GM21786 (cell line): Measurements from ENCODE around the gene TMEM37.
"Not testable (repeated sequence)": the region's sequence is repeated elsewhere in the genome, so short reads cannot be mapped to it uniquely, and the experiment has no call there.

Experiments used
- ATAC-seq: cut with Tn5 transposase; IDR thresholded peaks from one replicate; pipeline ENCODE4 v1.9.1; 2021; ENCODE audit not compliant: unreplicated experiment

The TMEM37 gene, protein sequence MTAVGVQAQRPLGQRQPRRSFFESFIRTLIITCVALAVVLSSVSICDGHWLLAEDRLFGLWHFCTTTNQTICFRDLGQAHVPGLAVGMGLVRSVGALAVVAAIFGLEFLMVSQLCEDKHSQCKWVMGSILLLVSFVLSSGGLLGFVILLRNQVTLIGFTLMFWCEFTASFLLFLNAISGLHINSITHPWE

GRCh38 chr2:119431155-119431975 lies at the start of gene TMEM37:
TMEM37 (plus strand) TSS chr2:119431854; CDS start chr2:119431904, 50 bp downstream.
- ATAC-seq: peak; percentile 64

DNA sequence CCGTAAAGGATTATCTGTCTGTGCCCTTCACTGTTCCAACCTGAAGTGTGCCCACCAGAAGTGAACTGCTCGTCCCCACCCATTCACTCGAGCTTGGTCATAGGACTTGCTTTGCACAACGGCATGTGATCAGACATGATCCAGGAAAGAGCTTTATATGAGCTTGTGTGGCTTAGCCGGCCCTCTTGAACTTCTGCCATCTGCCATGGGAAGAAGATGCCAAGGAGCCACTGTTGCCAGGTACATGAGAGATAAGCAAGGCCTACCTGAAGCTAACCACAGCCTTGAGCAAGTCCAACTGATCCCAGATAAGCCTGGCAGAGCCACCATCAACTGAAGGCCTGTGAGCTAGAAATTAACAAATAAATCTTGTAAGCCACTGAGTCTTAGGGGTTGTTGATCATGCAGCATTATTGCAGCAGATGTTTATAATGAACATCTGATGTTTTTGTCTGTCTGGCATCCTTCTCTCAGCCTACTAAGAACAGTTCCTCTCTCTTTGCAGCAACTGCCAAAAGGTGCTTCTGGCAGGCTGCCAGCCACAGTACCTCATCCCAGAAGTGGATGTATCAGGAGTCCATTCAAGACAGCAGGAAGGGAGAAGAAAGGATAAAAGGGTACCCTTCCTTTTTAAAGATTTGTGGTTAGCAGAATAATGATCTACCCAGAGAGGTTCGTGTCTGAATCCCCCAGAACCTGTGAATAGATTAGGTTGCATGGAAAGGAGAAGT lies 48.1 kb upstream of the TMEM37 start:
- no peak for ATAC-seq

DNA sequence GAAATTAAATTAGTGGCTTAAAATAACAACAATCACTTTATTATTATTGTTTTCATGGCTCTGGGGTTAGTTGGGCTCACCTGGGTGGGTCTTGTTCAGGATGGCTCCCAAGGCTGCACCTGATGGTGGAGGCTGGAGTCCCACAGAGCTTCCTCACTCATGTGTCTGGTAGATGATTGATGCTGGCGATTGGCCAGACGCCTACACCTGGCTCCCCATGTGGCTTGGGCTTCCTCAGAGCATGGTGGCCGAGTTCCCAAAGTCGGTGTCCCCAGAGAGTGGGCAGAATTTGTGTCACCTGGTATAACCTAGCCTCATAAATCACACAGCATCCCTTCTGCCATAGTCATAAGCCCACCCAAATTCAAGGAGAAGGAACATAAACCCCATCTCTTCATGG lies 46.7 kb upstream of the TMEM37 start:
- no peak for ATAC-seq

DNA sequence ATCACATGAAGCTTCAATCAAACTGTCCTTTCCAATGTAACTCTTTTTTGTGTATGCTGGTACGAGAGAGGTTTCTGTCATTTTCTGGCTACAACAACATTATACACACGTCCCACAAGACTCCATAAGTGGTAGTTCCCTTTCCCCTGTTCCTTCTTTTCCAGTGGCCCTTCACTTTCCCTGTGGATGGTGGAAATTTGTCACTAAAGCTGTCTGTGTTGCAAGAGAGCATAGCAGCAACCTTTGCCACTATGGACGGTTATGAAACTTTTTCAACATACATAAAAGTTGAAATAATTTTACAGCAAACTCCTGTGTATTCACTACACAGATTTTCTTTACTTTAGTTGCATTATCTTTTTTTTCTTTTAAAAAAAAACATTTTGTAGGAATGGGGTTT lies 46.2 kb upstream of the TMEM37 start:
- no peak for ATAC-seq

DNA sequence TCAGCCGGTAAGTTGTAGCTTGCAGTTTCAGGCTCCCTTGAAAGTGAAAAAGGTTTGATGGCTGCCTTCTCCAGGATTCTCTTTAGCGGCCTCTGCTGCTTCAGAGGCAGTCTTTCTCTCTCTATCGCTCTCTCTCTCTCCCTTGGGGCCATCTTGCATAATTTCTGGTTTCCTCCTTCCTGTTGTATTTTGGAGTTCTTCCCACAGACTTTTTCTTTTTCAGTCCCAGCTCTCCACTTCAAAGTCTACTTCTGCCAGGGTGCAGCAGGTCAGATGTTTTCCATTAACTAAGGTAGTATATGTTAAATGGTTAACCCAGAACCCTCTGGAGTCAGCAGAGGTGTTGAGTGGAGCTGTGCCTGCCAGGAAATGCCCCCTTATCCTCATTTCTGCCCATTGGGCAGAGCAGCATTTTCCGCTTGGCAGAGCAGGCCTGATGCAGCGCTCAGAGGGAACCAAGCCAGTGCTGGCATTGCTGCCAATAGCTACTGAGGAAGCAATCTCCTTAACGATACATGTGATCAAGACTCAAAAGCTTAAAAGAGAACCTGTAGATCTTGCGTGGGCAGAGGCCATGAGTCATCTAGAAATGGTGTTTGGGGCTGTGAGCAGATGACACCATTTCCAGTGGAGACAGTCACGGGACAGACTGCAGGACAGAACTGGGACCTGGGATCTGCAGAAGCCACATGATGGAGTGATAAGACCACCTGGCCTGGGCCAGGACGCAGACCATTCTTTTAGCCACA lies 44.1 kb upstream of the TMEM37 start:
- ATAC-seq: peak; percentile 78

GRCh38 chr2:119389615-119390306 lies 41.9 kb upstream of the TMEM37 start:
- no peak for ATAC-seq

DNA sequence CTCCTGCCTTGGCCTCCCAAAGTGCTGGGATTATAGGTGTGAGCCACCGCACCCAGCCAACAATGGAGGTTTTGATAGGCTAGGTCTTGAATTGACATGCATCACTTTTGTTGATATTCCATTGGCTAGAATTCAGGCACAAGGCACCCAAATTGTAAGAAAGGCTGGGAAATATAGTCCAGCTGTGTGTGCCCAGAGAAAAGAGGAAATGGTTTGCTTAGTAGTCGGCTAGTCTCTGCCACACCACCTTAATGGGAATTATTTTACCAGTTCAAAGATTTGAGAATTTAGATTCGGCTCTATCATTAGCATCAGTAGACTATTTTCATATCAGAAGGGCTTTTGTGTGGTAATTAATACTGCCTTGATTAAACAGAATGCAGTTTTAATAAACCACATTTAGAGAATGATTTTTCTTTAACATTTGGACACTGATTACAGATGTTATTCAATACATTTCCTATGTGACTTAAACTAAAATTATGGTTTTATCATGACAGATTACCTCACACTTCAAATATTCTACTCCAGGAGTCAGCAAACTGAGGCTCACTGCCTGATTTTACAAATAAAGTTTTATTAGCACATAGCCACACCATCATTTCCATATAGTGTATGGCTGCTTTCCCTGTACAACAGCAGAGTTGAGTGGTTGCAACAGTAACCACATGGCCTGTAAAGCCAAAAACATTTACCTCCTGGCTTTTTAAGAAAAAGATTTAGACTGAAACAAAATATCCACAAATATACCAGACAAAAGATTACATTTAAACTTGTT lies 37.5 kb upstream of the TMEM37 start:
- ATAC-seq: no peak

- no peak for ATAC-seq
Measured at GRCh38 chr2:119397196-119397595, 34.5 kb upstream of the TMEM37 start.

DNA sequence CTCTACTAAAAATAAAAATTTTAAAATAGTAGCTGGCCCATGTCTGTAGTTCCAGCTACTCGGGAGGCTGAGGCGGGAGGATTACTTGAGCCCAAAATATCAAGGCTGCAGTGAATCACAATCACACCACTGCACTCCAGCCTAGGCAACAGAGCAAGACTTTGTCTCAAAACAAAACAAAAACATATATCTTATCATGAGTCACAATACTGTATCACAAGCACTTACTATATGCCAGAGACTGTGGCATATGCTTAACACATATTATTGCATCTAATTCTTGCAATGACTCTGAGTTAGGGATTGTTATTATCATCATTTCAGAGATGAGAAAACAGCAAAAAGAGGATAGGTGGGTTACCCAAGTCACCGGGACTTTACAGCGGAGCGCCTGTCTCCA lies 29.5 kb upstream of the TMEM37 start:
- no peak for ATAC-seq

DNA sequence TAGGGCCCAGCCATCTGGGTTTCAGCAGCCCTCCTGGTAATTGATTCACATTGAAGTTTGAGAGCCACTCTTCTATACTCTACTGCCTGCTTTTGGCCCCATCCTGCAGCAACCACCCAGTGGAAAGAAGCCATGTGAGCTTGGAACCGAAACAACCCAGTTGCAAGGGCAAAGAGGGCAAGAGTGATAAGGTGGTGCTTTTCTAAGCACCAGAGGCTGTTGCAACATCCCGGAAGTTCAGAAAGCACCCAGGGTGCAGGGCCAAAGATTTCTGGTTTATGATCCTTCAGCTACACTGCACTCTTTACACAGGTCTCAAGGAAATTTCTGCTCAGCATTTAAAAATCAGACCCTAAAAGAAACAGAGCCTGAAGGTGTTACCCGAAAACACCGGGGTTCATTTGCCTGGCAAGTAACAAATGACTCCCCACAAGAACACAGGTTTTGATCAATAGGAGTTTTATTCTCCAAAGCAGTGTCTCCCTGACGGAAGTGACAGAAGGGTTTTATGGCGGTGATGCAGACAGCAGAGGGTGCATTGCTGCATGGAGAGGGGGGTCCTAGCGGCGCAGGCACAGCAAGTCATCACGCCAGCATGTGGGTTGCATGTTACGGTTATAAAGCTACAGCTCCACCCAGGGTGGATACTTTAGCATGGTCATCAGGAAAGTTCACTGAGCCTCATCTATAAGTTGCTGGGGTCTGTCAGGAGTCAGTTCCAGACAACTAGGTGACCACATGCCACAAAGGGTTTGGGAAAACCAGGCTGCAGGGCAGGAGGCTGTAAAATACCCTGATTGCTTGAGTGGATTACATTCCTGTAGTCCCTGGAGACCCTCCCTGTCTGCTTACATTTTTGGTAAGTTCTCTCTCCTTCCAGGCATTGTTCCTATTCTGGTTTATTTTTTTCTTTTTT lies 28.8 kb upstream of the TMEM37 start:
- no peak for ATAC-seq

DNA sequence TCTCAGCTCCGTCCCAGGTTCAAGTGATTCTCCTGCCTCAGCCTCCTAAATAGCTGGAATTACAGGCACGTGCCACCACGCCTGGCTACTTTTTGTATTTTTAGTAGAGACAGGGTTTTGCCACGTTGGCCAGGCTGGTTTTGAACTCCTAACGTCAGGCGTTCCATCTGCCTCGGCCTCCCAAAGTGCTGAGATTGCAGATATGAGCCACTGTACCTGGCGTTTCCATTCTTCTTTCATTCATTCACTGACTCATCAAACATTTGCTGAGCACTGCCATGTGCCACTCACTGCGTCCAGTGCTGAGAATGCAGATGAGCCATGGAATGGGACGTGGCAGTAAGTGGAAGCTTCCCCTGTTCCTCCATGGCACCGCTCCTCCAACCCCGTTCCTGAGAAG lies 28.0 kb upstream of the TMEM37 start:
- not testable (repeated sequence) for ATAC-seq

DNA sequence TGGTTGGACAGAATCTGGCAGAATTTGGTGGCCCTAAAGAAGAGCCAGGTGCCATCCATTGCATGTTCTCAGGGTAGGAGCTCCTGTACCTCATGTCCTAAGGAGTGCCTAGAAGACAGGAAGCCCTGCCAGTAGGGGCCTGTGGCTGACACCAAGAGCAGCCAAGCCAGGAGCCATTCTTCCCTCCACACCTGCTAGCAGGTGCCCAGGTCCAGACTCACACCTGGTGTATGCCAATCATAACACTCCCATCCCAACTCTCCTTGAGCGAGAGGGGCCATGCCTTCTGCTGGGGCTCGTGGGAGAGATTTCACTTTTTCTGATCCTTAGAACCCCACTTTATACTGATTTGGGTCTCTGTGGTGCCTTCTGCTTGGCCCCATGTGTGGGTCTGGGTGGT lies 26.5 kb upstream of the TMEM37 start:
- no peak for ATAC-seq

DNA sequence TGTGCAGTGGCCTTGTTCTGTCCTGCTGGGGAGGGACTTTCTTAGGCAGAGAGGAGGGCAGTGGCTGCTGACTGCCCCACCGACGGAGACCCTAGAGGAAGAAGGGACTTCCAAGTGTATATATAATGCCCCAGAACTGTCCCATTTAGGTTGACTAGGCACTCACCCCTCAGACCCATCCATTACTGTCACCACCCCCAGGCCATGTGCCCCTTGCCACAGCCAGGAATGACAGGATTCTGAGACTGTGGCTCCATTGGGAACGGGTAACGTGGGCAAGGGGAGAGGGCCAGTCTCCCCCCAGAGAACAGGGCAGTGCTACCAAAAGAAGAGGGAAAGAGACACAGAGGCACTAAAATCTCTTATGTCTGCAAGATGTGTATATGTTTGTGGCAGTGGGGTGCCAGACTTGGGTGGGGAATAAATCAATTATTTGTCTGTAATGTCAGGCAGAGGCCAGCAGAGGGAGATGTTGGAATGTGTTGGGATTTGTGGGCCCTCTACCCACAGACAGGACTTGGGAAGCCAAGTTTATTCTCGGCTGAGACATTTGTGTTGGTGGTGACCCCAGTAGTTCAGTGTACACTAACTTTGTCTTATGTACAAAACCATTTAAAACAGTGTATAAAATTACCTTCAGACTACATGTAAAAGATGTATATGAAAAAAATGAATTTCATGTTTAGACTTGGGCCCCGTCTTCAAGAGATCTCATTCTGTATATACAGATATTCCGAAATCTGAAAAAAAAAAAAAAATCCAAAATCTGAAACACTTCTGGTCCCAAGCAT lies 24.0 kb upstream of the TMEM37 start:
- ATAC-seq: peak; percentile 56

GRCh38 chr2:119408221-119408619 lies 23.4 kb upstream of the TMEM37 start:
- ATAC-seq: no peak

- ATAC-seq: no peak
Measured at GRCh38 chr2:119409506-119409905, 22.1 kb upstream of the TMEM37 start.

DNA sequence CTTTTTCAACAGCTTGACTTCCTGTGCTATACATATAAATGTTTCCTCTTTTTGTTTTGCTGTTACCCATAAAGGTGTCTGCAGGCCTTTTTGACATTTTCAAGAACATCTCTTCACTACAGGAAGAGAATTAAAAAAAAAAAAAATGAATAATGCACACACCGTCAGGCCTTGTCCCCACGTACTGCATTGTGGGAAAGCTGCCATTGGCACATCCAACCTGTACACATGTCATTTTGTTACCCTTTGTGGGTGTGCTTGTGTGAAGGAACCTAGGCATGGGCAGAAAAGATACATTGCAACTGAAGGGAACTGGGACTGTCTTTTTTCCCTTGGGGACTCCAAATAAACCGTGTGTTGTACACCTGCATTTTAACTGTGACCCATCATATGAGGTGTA lies 16.8 kb upstream of the TMEM37 start:
- ATAC-seq: no peak

GRCh38 chr2:119415630-119416029 lies 16.0 kb upstream of the TMEM37 start:
- ATAC-seq: no peak

- ATAC-seq: peak; percentile 60
Measured at GRCh38 chr2:119416299-119416923, 15.2 kb upstream of the TMEM37 start.
